ENCODE results near the gene ATP10B.
"Not testable (repeated sequence)": the region's sequence is repeated elsewhere in the genome, so short reads cannot be mapped to it uniquely, and the experiment has no call there.

The ATP10B gene

GRCh38 chr5:160720822-160721221 is 131.2 kb downstream of the ATP10B start:
- Histone ChIP-seq H3K27ac (ENCODE audit: low read depth, low read length, poor library complexity, severe bottlenecking) (no peak overlapping the region), H3K4me3 (ENCODE audit: low read depth, low read length, poor library complexity, severe bottlenecking) (no peak overlapping the region), H3K9me2 (ENCODE audit: low read depth, low read length) (no peaks in the 10 kb centered on the region), H3K4me1 (ENCODE audit: insufficient read depth, low read length, severe bottlenecking) (no peaks in the 10 kb centered on the region), H3F3A (ENCODE audit: insufficient read depth, low read length) (no peaks in the 10 kb centered on the region), H4K20me1 (ENCODE audit: insufficient read depth, low read length) (no peaks in the 10 kb centered on the region), H3K9ac (ENCODE audit: low read length) (no peak overlapping the region), H3K4me2 (ENCODE audit: low read length) (no peak overlapping the region), H3K36me3 (ENCODE audit: insufficient read depth, low read length) (no peaks in the 10 kb centered on the region), H2AFZ (ENCODE audit: low read length) (no peak overlapping the region), H3K9me3 (ENCODE audit: low read length) (no peaks in the 10 kb centered on the region), H3K27me3 (ENCODE audit: insufficient read depth, low read length) (no peaks in the 10 kb centered on the region), H3K79me2 (ENCODE audit: insufficient read depth, low read length) (no peaks in the 10 kb centered on the region)
- TF ChIP-seq CTCF (IDR thresholded peaks at IDR 0.05; ENCODE audit: low read length) (no peak), EZH2 (IDR thresholded peaks at IDR 0.05; ENCODE audit: borderline replicate concordance, low read length) (no peak)

- not testable (repeated sequence) for H3K9me3 ChIP-seq (ENCODE audit: low read length); H3F3A ChIP-seq (ENCODE audit: insufficient read depth, low read length); H3K4me1 ChIP-seq (ENCODE audit: insufficient read depth, low read length, severe bottlenecking); H3K27ac ChIP-seq (ENCODE audit: low read depth, low read length, poor library complexity, severe bottlenecking); H3K27me3 ChIP-seq (ENCODE audit: insufficient read depth, low read length); H4K20me1 ChIP-seq (ENCODE audit: insufficient read depth, low read length); H3K79me2 ChIP-seq (ENCODE audit: insufficient read depth, low read length); H3K9me2 ChIP-seq (ENCODE audit: low read depth, low read length); H3K9ac ChIP-seq (ENCODE audit: low read length); H3K4me2 ChIP-seq (ENCODE audit: low read length); H3K36me3 ChIP-seq (ENCODE audit: insufficient read depth, low read length); H2AFZ ChIP-seq (ENCODE audit: low read length); H3K4me3 ChIP-seq (ENCODE audit: low read depth, low read length, poor library complexity, severe bottlenecking)
Observed at GRCh38 chr5:160715508-160715907, 136.5 kb downstream of the ATP10B start.

GRCh38 chr5:160703547-160704189 is 148.3 kb downstream of the ATP10B start:
- Histone ChIP-seq H3K27me3 (ENCODE audit: insufficient read depth, low read length) (no peaks in the 10 kb centered on the region), H3K79me2 (ENCODE audit: insufficient read depth, low read length) (no peaks in the 10 kb centered on the region), H3K9me3 (ENCODE audit: low read length) (no peaks in the 10 kb centered on the region), H3F3A (ENCODE audit: insufficient read depth, low read length) (no peaks in the 10 kb centered on the region), H3K4me3 (ENCODE audit: low read depth, low read length, poor library complexity, severe bottlenecking) (no peak overlapping the region), H3K4me1 (ENCODE audit: insufficient read depth, low read length, severe bottlenecking) (no peaks in the 10 kb centered on the region), H2AFZ (ENCODE audit: low read length) (no peak overlapping the region), H3K9ac (ENCODE audit: low read length) (no peak overlapping the region), H4K20me1 (ENCODE audit: insufficient read depth, low read length) (no peaks in the 10 kb centered on the region), H3K27ac (ENCODE audit: low read depth, low read length, poor library complexity, severe bottlenecking) (no peak overlapping the region), H3K9me2 (ENCODE audit: low read depth, low read length) (no peaks in the 10 kb centered on the region), H3K36me3 (ENCODE audit: insufficient read depth, low read length) (no peaks in the 10 kb centered on the region), H3K4me2 (ENCODE audit: low read length) (no peak overlapping the region)
- TF ChIP-seq EZH2 (IDR thresholded peaks at IDR 0.05; ENCODE audit: borderline replicate concordance, low read length) (no peak), CTCF (IDR thresholded peaks at IDR 0.05; ENCODE audit: low read length) (no peak)

GRCh38 chr5:160702934-160703333 is 149.1 kb downstream of the ATP10B start:
- Histone ChIP-seq H3K27me3 (ENCODE audit: insufficient read depth, low read length) (no peaks in the 10 kb centered on the region), H3K9ac (ENCODE audit: low read length) (no peak overlapping the region), H3K27ac (ENCODE audit: low read depth, low read length, poor library complexity, severe bottlenecking) (no peak overlapping the region), H3K4me1 (ENCODE audit: insufficient read depth, low read length, severe bottlenecking) (no peaks in the 10 kb centered on the region), H3K4me2 (ENCODE audit: low read length) (no peak overlapping the region), H2AFZ (ENCODE audit: low read length) (no peak overlapping the region), H3F3A (ENCODE audit: insufficient read depth, low read length) (no peaks in the 10 kb centered on the region), H3K4me3 (ENCODE audit: low read depth, low read length, poor library complexity, severe bottlenecking) (no peak overlapping the region), H3K9me2 (ENCODE audit: low read depth, low read length) (no peaks in the 10 kb centered on the region), H3K9me3 (ENCODE audit: low read length) (no peaks in the 10 kb centered on the region), H3K36me3 (ENCODE audit: insufficient read depth, low read length) (no peaks in the 10 kb centered on the region), H4K20me1 (ENCODE audit: insufficient read depth, low read length) (no peaks in the 10 kb centered on the region), H3K79me2 (ENCODE audit: insufficient read depth, low read length) (no peaks in the 10 kb centered on the region)
- TF ChIP-seq CTCF (IDR thresholded peaks at IDR 0.05; ENCODE audit: low read length): no peak
- no peak for TF ChIP-seq EZH2 (IDR thresholded peaks at IDR 0.05; ENCODE audit: borderline replicate concordance, low read length)
